ENCODE results near the gene PROX2.

DNA sequence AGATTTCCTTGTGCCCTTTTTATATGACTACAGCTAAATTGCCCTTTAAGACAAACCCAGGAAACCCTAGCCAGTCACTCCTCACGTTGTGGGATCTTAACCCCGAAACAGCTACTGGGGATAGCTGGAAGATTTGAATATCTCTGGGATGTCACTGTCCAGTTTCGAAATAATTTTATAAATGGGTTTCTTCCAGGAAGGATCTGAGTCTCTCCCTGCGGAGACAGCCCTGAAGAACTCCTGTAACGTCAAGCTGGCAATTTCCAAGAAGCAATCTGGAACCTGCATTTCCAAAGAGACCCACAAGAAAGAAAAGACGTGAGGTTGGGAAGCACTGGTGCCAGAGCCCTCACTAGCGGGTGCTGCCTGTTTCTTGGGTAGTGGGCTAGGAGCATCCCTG lies 20.9 kb downstream of the PROX2 start:
- TF ChIP-seq, protein P1, sequence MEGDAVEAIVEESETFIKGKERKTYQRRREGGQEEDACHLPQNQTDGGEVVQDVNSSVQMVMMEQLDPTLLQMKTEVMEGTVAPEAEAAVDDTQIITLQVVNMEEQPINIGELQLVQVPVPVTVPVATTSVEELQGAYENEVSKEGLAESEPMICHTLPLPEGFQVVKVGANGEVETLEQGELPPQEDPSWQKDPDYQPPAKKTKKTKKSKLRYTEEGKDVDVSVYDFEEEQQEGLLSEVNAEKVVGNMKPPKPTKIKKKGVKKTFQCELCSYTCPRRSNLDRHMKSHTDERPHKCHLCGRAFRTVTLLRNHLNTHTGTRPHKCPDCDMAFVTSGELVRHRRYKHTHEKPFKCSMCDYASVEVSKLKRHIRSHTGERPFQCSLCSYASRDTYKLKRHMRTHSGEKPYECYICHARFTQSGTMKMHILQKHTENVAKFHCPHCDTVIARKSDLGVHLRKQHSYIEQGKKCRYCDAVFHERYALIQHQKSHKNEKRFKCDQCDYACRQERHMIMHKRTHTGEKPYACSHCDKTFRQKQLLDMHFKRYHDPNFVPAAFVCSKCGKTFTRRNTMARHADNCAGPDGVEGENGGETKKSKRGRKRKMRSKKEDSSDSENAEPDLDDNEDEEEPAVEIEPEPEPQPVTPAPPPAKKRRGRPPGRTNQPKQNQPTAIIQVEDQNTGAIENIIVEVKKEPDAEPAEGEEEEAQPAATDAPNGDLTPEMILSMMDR (IDR thresholded peaks at IDR 0.05) = no peak
- TF ChIP-seq POLR2A (IDR thresholded peaks at IDR 0.05) = no peak
